Measurements from ENCODE around the gene BET1.

BET1 gene

GRCh38 chr7:93958651-93959050 lies 45.5 kb downstream of the BET1 start:
- no peak for DNase-seq (ENCODE audit: low read depth in 2 of 2, low spot score in 1 of 2)

GRCh38 chr7:93958216-93958615 lies 45.9 kb downstream of the BET1 start:
- no peak for DNase-seq (ENCODE audit: low read depth in 2 of 2, low spot score in 1 of 2)

GRCh38 chr7:93957767-93958166 lies 46.4 kb downstream of the BET1 start:
- DNase-seq (ENCODE audit: low read depth in 2 of 2, low spot score in 1 of 2): no peak

GRCh38 chr7:93955304-93955703 lies 48.9 kb downstream of the BET1 start:
- no peak for DNase-seq (ENCODE audit: low read depth in 2 of 2, low spot score in 1 of 2)

GRCh38 chr7:93949423-93949822 lies 54.7 kb downstream of the BET1 start:
- DNase-seq (ENCODE audit: low read depth in 2 of 2, low spot score in 1 of 2): no peak

- no peak for DNase-seq (ENCODE audit: low read depth in 2 of 2, low spot score in 1 of 2)
Measured at GRCh38 chr7:93948873-93949272, 55.3 kb downstream of the BET1 start.

GRCh38 chr7:93948106-93948505 lies 56.0 kb downstream of the BET1 start:
- no peak for DNase-seq (ENCODE audit: low read depth in 2 of 2, low spot score in 1 of 2)

GRCh38 chr7:93945756-93946535 lies 58.2 kb downstream of the BET1 start:
- no peak for DNase-seq (ENCODE audit: low read depth in 2 of 2, low spot score in 1 of 2)

GRCh38 chr7:93945083-93945482 lies 59.1 kb downstream of the BET1 start:
- no peak for DNase-seq (ENCODE audit: low read depth in 2 of 2, low spot score in 1 of 2)

GRCh38 chr7:93944673-93945072 lies 59.5 kb downstream of the BET1 start:
- no peak for DNase-seq (ENCODE audit: low read depth in 2 of 2, low spot score in 1 of 2)

GRCh38 chr7:93943816-93944540 lies 60.2 kb downstream of the BET1 start:
- DNase-seq (ENCODE audit: low read depth in 2 of 2, low spot score in 1 of 2): no peak

Data from stimulated activated CD8-positive, alpha-beta memory T cell treated with anti-CD3 and anti-CD28 coated beads, Interleukin-4, amount 100 ng/mL, for 4 hours (primary cell).